Mammary epithelial cell (primary cell): ENCODE results near the gene SMC3.

Experiments used
- EZH2 ChIP-seq: IDR thresholded peaks from 2 replicates; pipeline ENCODE4 v1.6.1; 2012; ENCODE audit warnings: low read length, inconsistent platforms, borderline replicate concordance
- TF ChIP-seq, protein P1 (sequence below), 2 donors: IDR thresholded peaks in 1 of 2; conservative IDR thresholded peaks in 1 of 2; 2 replicates each; pipeline ENCODE4 v1.5.1; 2011 to 2012; ENCODE audit warnings: inconsistent platforms in 2 of 2, low read length in 2 of 2, mild to moderate bottlenecking in 2 of 2, control low read depth in 1 of 2, low read depth in 1 of 2; ENCODE audit not compliant: insufficient read depth in 1 of 2; ENCODE audit errors: extremely low read depth in 1 of 2

DNA sequence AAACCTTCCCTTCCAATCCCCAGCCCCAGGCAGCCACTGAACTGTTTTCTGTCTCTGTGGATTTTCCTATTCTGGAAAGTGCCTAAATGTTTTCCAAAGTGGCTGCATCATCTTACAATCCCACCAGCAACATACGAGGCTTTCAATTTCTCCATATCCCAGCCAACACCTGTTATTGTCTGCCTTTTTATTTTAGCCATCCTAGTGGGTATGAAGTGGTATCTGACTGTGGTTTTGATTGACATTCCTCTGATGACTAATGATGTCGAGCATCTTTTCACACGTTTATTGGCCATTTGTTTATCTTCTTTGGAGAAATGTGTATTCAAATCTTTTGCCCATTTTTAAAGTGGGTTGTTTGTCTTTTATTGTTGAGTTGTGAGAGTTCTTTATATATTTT lies 6.2 kb upstream of the SMC3 start:
- TF ChIP-seq, protein P1, sequence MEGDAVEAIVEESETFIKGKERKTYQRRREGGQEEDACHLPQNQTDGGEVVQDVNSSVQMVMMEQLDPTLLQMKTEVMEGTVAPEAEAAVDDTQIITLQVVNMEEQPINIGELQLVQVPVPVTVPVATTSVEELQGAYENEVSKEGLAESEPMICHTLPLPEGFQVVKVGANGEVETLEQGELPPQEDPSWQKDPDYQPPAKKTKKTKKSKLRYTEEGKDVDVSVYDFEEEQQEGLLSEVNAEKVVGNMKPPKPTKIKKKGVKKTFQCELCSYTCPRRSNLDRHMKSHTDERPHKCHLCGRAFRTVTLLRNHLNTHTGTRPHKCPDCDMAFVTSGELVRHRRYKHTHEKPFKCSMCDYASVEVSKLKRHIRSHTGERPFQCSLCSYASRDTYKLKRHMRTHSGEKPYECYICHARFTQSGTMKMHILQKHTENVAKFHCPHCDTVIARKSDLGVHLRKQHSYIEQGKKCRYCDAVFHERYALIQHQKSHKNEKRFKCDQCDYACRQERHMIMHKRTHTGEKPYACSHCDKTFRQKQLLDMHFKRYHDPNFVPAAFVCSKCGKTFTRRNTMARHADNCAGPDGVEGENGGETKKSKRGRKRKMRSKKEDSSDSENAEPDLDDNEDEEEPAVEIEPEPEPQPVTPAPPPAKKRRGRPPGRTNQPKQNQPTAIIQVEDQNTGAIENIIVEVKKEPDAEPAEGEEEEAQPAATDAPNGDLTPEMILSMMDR (conservative IDR thresholded peaks at IDR 0.05 in 1 of 2, IDR thresholded peaks at IDR 0.05 in 1 of 2; ENCODE audit: extremely low read depth in 1 of 2, insufficient read depth in 1 of 2, low read depth in 1 of 2, low read length in 2 of 2): no peak
- no peak for TF ChIP-seq EZH2
